ENCODE data around the gene RCOR2.
"Not testable (repeated sequence)": the region's sequence is repeated elsewhere in the genome, so short reads cannot be mapped to it uniquely, and the experiment has no call there.

Gene RCOR2

GRCh38 chr11:63866211-63866610 is 50.8 kb downstream of the RCOR2 start:
- no peak for TF ChIP-seq CTCF (conservative IDR thresholded peaks at IDR 0.05; ENCODE audit: low read depth, low read length)
- no peak for DNase-seq (ENCODE audit: low read depth)
- no peak overlapping the region for H3K4me3 ChIP-seq (ENCODE audit: low read length)

- DNase-seq (ENCODE audit: low read depth); H3K4me3 ChIP-seq (ENCODE audit: low read length): not testable (repeated sequence)
Measured at GRCh38 chr11:63863620-63864019, 53.3 kb downstream of the RCOR2 start.

- TF ChIP-seq CTCF (conservative IDR thresholded peaks at IDR 0.05; ENCODE audit: low read depth, low read length) = no peak
- H3K4me3 ChIP-seq (ENCODE audit: low read length) = no peak overlapping the region
- no peak for DNase-seq (ENCODE audit: low read depth)
Measured at GRCh38 chr11:63862923-63863322, 54.0 kb downstream of the RCOR2 start.

Data from retinal pigment epithelial cell (primary cell).